IPS-18a (cell line): ENCODE results near the gene LZTS3.
"Not testable (repeated sequence)": the region's sequence is repeated elsewhere in the genome, so short reads cannot be mapped to it uniquely, and the experiment has no call there.

Source experiments
- H3K27ac ChIP-seq: one replicate; pipeline ENCODE4 v1.5.1; 2013; ENCODE audit warnings: low read length
- H3K27me3 ChIP-seq: one replicate; pipeline ENCODE4 v1.6.1; 2013; ENCODE audit warnings: mild to moderate bottlenecking, low read length; ENCODE audit not compliant: control insufficient read depth, insufficient read depth
- H3K36me3 ChIP-seq: one replicate; pipeline ENCODE4 v1.6.1; 2013; ENCODE audit warnings: low read depth, low read length; ENCODE audit not compliant: control insufficient read depth
- H3K4me1 ChIP-seq: one replicate; pipeline ENCODE4 v1.6.1; 2013; ENCODE audit warnings: low read depth, low read length; ENCODE audit not compliant: control insufficient read depth
- H3K4me3 ChIP-seq: one replicate; pipeline ENCODE4 v1.5.1; 2013; ENCODE audit warnings: low read length
- H3K9ac ChIP-seq: one replicate; pipeline ENCODE4 v1.6.1; 2013; ENCODE audit warnings: mild to moderate bottlenecking, low read length, moderate library complexity
- H3K9me3 ChIP-seq: one replicate; pipeline ENCODE4 v1.6.1; 2013; ENCODE audit warnings: low read depth, low read length; ENCODE audit not compliant: control insufficient read depth

Gene LZTS3

DNA sequence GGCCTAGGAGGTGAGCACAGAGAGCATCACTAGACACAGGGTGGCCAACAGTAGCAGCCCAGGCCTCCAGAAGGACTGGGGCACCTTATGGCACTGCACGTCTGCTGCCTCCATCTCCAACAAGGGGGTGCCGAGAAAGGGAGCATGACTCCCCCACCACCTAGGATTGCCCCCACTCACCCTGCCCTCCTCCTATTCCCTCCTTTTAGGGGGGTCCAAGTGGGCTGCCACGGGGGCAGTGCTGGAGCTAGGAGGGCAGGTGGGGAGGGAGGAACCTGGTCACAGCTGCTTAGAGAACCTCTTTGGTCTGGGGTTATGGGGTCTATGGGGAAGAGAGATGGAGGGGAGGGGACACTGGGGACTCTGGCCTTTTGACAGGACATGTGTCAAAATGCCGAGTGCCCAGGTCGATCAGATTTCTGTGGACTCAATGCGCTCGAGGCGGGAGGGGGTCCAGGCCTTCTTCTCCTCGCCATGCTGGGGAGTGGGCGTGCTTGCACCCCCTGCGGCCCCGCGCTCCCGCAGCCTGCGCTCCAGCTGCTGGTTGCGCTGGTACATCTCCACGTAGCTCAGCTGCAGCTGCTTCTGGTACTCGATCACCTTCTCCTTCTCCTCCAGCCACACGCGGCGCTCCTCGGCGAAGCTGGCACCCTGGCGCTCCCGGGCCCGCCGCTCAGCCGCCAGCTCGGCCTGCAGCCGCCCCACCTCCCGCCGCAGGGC, 9.1 kb downstream of the LZTS3 start:
- Histone ChIP-seq H3K36me3 (no peaks in the 10 kb centered on the region), H3K27me3 (peaks cover 8% of the 10 kb centered on the region), H3K4me3 (no peak overlapping the region), H3K4me1 (peaks cover 5% of the 10 kb centered on the region), H3K9me3 (no peaks in the 10 kb centered on the region), H3K9ac (no peak overlapping the region), H3K27ac (no peak overlapping the region)

DNA sequence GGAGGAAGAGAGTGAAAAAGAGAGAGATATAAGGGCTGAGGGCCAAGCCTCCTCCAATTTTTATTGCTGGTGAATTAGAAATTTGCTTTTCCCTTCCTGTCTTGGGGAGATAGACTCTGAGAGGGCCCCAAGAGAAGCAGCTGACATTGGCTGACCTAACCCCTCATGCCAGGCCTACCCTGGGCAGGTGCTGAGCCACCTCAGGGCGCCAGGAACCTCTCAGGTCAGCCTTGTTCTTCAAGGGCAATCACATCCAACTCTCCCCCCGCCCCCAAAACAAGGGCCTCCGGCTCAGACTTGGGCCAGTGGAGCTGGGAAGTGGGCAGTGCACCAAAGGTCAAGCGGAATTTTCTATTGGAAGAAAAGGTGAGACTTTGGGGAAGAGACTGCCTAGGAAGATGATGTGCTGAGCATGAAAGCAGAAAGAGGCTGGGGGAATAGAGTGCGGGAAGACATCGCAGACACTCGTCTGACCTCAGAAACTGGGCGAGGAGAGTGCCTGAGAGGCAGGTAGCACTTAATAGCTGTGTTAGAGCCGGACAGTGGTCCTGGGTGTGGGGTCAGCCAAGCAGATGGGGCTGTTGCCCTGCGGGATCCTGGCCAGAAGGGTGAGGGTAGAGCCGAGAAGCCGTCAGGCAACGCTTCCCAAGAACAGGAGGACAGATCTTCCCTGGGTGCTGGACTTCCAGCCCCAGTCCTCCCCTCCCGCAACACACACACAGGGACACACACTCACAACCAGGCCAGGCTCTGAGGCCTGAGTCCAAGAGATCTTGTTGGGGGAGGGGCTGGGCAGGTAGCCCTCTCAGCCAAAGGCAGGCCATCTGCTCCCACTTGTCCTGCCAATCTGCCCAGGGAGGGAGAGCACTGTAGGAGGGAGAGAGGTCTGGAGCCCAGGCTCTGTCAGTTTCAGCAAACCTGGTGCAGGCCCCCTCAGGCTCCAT, 10.0 kb downstream of the LZTS3 start:
- Histone ChIP-seq H3K9ac (no peak overlapping the region), H3K36me3 (no peaks in the 10 kb centered on the region), H3K4me1 (peaks cover 5% of the 10 kb centered on the region), H3K27ac (no peak overlapping the region), H3K9me3 (no peaks in the 10 kb centered on the region), H3K4me3 (no peak overlapping the region), H3K27me3 (peaks cover 6% of the 10 kb centered on the region)

DNA sequence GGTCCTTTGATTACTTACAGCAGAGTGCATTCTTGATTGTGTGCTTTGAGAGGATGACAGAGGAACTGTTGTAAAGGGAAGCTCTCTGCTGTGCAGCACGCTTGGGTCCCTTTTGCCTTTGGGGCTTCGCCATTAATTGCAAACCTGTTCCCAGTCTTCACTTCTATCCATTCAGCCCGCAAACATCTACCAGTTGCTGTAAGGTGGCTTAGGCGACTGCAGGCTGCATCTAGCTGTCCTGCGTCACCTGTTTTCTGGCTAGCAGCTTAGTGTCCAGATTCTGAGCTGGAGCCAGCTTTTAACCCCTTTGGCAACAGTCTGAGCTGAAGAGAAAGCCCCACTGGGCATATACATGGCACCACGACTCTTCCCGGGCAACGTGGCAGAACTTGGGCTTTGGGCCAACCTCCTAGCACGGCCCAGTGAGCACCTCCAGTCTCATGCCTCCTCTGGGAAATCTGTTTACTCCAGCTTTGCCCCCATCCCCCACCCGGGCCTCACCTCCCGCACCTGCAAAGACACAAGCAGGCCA, 11.2 kb downstream of the LZTS3 start:
- H3K4me1 ChIP-seq: peaks cover under 1% of the 10 kb centered on the region
- H3K27ac ChIP-seq: no peak overlapping the region
- H3K4me3 ChIP-seq: no peak overlapping the region
- H3K36me3 ChIP-seq: no peaks in the 10 kb centered on the region
- H3K27me3 ChIP-seq: peaks cover under 1% of the 10 kb centered on the region
- H3K9ac ChIP-seq: no peak overlapping the region
- H3K9me3 ChIP-seq: no peaks in the 10 kb centered on the region

DNA sequence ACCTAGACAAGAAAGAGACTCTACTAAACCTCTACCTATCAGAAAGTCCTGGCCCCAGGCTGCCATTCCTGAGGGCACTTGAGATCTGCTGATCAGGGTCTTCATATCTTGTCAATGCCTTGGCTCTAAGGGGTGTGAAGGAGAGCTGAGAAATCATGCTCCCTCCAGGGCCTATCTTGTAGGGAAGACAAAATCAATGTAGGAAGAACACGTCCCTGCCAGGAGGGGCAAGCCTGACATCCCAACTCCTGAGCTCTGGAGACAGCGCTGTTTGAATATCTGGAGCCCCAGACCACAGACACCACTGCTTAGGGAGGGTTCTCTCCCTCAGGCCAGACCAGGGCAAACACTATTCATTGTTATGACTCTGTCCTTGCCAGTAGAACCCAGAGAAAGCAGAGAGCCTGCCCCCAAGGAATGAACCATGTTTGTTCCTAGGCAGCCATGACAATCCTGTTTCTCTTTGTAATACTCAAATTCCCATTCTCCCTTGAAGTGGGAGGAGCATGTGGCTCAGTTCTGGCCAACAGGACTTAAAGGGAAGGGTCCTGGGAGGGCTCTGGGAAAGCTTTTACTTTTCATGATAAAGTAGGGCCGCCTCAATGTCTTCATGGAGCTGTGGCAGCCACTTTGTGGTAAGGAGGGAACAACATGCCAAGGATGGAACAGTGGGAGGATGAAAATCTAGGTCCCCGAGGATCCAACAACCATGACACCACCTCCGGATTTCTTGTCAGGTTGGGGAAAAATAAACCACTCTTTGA, 11.9 kb downstream of the LZTS3 start:
- no peak overlapping the region for H3K27ac ChIP-seq
- H3K27me3 ChIP-seq: no peaks in the 10 kb centered on the region
- no peak overlapping the region for H3K9ac ChIP-seq
- H3K4me3 ChIP-seq: no peak overlapping the region
- no peaks in the 10 kb centered on the region for H3K9me3 ChIP-seq
- no peaks in the 10 kb centered on the region for H3K4me1 ChIP-seq
- no peaks in the 10 kb centered on the region for H3K36me3 ChIP-seq

- H3K27ac ChIP-seq: no peak overlapping the region
- H3K4me3 ChIP-seq: peak overlapping the region; percentile 85
- no peak overlapping the region for H3K9ac ChIP-seq
These were observed 12.9 kb downstream of the LZTS3 start for GRCh38 chr20:3160418-3160817.

GRCh38 chr20:3158968-3159431, 14.3 kb downstream of the LZTS3 start:
- H3K9me3 ChIP-seq: no peaks in the 10 kb centered on the region
- H3K4me3 ChIP-seq: peak overlapping the region; percentile 85
- H3K4me1 ChIP-seq: no peaks in the 10 kb centered on the region
- peak overlapping the region; percentile 31 for H3K27ac ChIP-seq
- H3K36me3 ChIP-seq: no peaks in the 10 kb centered on the region
- H3K27me3 ChIP-seq: no peaks in the 10 kb centered on the region
- peak overlapping the region; percentile 80 for H3K9ac ChIP-seq

More at GRCh38 chr20:3160418-3160817, 12.9 kb downstream of the LZTS3 start:
- Histone ChIP-seq H3K9me3 (no peaks in the 10 kb centered on the region), H3K36me3 (no peaks in the 10 kb centered on the region), H3K4me1 (no peaks in the 10 kb centered on the region), H3K27me3 (no peaks in the 10 kb centered on the region)

DNA sequence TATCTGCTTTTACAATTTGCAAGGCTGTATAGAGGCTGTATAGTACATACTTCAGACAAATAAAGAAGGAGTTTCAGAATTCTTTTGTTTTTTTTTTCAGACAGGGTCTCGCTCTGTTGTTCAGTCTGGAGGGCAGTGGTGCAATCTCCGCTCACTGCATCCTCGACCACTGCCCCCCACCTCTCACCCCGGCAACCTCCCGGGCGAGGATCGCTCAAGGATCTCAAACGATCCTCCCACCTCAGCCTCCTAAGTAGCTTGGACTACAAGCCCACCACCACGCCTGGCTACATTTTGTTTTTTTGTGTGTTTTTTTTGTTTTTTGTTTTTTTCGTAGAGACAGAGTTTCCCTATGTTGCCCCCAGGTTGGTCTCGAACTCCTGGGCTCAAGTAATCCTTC, 15.5 kb downstream of the LZTS3 start:
- Histone ChIP-seq H3K9me3 (no peaks in the 10 kb centered on the region), H3K4me1 (no peaks in the 10 kb centered on the region), H3K27me3 (no peaks in the 10 kb centered on the region), H3K9ac (no peak overlapping the region), H3K4me3 (no peak overlapping the region), H3K27ac (no peak overlapping the region), H3K36me3 (no peaks in the 10 kb centered on the region)

DNA sequence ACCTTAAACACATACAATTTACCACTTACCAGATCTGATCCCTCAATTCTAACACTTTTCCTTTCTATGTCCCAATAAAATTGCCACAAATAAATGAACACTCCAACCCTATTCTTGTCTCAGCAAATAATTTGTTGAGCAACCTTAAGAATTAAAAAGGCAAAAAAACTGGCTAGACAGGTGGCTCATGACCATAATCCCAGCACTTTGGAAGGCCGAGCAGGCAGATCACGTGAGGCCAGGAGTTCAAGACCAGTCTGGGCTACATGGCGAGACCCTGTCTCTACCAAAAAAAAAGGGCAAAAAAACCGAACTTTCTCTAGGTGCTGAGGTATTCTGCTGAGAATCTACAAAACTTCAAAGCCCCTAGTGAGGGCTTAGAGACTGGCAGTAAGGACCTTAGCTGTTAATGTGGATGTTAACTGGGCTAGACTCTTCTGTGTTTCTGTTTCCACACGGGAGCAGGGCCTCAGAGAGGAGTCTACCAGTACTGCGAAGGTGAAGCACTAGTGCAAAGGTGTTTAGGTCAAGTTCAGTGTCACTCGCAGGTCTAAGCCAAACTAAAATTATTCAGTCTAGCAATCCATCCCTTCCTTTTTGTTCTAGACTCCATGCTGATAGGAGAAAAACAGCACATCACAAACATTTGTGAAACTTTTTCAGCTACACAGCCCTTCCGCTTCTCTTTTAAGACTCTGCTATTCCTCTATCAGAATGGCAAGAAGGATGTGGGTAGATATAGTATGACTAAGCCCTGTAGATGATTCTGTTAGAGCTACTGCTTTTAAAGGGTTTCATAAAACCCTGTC, 16.3 kb downstream of the LZTS3 start:
- Histone ChIP-seq H3K27ac (no peak overlapping the region), H3K27me3 (no peaks in the 10 kb centered on the region), H3K4me3 (no peak overlapping the region), H3K36me3 (no peaks in the 10 kb centered on the region), H3K9me3 (no peaks in the 10 kb centered on the region), H3K4me1 (no peaks in the 10 kb centered on the region), H3K9ac (no peak overlapping the region)

DNA sequence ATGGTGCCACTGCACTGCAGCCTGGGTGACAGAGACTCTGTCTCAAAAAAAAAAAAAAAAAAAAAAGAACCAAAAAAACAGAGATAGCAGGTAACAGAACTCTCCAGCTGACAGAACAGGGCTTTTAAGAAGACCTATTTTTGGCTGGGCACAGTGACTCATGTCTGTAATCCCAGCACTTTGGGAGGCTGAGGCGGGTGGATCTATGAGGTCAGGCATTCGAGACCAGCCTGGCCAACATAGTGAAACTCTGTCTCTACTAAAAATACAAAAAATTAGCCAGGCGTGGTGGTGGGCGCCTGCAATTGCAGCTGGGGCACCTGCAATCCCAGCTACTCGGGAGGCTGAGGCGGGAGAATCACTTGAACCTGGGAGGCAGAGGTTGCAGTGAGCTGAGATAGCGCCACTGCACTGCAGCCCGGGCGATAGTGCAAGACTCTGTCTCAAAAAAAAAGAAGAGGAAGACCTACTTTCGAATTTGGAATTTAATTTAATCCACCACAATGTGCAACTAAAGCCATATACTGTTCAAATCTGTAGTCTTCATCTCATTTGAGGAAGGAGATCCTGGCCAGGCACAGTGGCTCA, 21.2 kb downstream of the LZTS3 start:
- not testable (repeated sequence) for H3K27me3 ChIP-seq, H3K27ac ChIP-seq, H3K4me1 ChIP-seq, H3K9me3 ChIP-seq, H3K4me3 ChIP-seq, H3K9ac ChIP-seq
- H3K36me3 ChIP-seq: peaks cover 20% of the 10 kb centered on the region

- H3K27ac ChIP-seq: no peak overlapping the region
- no peaks in the 10 kb centered on the region for H3K9me3 ChIP-seq
- H3K36me3 ChIP-seq: peaks cover 24% of the 10 kb centered on the region
- no peak overlapping the region for H3K4me3 ChIP-seq
- H3K27me3 ChIP-seq: no peaks in the 10 kb centered on the region
- no peak overlapping the region for H3K9ac ChIP-seq
- H3K4me1 ChIP-seq: no peaks in the 10 kb centered on the region
These were observed 22.4 kb downstream of the LZTS3 start for GRCh38 chr20:3150908-3151307.
